Stimulated activated naive CD4-positive, alpha-beta T cell treated with Interleukin-2 at 50 U/mL for 16 hours (primary cell): ENCODE data around the gene ADD1.

Experiments used
- DNase-seq: peaks from one replicate; lab custom pipeline; 2025; lab: John Stamatoyannopoulos, UW

The ADD1 gene

DNA sequence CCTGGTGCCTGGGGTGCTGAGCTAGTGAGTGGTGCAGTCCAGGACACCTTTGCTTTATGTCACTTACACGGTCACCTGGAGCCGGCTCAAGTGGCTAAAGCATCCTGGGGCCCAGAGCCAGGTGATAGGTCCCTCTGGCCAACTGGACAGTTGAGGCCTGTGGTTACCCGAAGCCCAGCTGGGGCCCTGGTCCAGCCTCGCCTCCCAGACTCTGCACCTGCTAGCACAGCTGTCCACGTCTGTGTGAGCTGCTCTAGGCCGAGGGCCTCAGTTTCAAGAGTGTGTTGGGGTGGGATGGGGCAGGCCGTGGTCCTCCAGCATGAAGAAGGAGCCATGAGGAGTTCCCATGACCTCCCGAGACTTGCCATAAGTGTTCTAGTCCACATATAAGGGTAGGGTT lies 7.7 kb upstream of the ADD1 start:
- no peak for DNase-seq

DNA sequence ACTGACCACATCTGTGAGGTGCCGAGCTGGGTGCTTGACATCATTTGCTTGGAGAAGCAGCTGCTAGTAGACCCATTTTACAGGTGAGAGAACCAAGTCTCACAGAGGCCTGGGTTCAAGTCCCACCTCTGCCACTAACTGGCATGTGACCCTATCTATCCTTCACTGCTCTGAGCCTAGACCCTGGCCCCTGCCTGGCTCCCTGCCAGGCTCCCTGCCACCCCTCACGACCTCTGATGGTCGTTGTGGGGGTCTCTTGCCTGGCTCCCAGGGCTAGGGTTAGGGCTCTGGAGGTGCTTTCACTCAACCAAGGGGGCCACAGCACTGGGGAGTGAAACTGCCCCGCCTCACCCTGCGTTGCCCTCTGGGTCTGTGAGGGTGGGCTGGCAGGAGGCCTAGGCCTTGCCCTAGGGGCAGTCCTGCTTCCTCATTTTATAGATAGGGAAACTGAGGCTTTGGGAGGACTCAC lies 7.2 kb upstream of the ADD1 start:
- no peak for DNase-seq

DNA sequence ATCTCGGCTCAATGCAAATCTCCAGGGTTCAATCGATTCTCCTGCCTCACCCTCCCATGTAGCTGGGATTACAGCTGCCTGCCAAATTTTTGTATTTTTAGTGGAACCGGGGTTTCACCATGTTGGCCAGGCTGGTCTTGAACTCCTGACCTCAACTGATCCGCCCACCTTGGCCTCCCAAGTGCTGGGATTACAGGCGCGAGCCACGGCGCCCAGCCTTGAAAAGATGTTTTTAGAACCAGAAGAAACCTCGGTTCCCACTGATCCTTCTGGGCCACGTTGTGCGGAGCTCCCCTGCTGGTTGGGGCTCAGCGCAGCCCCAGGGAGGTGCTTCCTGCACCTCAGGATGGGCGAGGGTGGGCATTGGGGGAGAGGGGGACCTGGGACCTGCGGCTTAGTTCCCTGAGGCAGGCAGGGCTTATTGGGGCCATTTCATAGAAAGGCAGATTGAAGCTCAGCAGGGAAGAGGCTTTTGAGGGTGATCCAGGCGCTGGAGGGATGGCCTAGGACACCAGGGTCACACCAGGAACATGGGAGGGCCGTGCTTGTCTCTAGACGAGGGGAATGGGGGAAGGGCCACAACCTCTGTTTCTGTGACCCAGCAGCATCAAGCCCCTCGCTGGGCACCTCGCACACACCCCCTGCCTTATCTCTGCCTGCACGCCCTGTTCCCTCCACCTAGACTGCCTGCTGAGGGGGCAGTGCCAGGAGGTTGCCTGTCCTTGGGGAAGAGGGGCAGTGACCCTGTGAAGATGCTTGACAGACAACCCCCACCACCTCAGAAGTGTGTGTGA lies 6.3 kb upstream of the ADD1 start:
- no peak for DNase-seq

DNA sequence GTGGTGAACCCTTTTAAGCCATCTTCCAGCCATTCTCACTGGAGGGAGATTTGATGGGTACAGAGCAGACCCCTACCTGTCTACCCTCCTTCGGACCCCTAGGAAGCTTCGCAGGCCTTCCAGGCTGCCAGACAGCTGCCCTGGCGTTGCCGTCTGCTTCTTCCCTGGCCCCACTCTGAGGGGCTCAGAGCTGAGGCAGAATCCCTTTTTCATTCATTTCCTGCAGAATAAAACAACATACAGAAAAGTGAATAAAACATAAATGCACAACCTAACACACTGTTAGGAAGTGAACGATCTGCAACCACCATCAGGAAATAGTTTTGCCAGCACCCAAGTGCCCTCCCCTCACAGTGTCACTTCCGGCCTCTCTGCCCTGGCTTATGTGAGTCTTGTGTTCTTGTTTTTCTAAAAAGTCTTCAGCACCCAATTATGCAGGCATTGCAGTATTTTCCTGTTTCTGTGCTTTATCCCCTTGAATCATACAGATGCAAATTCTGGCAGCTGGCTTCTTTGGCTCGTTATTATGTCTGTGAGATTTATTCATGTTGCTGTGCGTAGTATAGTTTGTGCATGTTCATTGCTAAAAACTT lies 5.6 kb upstream of the ADD1 start:
- DNase-seq: peak; percentile 58

DNA sequence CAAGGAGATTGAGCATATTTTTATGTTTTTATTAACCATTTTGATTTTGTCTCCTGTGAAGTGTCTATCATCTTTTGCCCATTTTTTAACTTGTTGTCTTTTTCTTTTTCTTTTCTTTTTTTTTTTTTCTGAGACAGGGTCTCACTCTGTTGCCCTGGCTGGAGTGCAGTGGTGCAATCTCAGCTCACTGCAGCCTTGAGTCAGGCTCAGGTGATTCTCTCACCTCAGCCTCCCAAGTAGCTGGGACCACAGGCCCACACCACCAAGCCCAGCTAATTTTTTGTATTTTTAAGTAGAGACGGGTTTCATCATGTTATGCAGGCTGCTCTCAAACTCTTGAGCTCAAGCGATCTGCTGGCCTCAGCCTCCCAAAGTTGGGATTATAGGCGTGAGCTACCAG lies 4.6 kb upstream of the ADD1 start:
- no peak for DNase-seq

DNA sequence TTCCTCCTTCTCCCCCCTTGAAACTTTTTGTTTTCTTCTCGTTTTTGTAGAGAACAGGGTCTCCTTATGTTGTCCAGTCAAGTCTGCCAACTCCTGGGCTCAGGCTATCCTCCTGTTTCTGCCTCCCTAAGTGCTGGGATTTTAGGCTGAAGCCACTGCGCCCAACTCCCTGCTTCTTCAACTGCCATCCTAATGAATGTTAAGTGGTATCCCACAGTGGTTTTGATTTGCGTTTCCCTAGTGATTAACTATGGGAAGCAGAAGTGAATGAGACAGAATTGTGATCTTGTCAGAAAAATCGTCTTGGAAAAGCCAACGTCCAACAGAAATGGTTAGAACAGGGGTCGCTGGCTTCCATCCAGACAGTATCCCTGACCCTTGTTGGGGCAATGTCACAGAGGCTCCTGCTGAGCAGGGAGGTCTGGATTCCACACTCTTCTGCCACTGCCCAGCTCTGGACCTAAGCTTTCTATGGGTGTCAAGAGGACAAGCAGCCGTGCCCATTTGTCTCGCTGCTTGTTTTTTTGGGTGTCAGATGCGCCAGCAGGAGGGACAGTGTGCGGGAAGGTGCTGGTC lies 869 bp upstream of the ADD1 start:
- DNase-seq: no peak

DNA sequence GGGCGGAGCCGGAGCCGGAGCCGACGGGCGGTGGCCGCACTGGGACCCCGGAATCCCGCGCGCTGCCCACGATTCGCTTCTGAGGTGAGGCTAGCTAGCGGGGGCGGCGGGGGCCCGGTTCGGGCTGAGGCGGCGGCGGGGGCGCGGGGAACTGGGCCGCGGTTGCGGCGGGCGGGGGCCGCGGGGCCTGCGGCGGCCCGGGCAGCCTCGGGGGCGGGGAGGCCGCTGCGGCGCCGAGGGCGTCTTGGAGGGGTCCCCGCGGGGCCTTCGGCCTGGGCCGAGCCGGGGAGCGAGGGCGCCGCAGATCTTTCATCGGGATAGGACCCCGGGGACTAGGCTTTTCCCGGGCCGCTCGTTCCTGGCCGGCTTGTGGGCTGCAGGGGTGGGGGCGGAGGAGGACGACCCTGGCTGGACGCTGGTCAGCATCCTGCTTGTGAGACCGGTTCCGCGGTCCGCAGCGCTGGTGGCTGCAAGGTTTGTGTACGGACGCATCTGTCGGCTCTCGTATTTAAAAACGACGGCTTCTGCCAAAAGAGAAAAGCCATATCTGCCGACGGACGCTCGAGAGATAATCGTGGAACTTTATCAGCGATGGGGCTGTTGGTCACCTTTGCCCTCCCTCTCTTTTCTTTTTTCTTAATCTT lies 419 bp downstream of the ADD1 start:
- DNase-seq: no peak

DNA sequence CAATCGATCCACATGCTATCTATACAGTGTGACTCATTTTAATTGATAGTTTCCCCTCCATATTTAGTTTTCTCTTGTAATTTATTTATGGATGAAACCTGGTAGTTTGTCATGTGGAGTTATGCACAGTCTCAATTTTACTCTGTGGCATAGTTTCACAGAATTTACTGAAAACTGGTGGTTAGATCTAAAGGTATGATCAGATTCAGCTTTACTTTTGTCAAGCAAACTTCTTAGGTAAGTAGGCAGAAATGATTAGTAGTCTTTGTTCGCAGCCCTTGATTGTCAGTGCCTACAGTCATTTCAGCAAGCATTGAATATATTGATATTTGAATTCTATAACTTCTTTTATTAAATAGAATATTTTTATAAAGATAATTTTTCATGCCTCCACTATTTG lies 2.5 kb downstream of the ADD1 start:
- DNase-seq: no peak

DNA sequence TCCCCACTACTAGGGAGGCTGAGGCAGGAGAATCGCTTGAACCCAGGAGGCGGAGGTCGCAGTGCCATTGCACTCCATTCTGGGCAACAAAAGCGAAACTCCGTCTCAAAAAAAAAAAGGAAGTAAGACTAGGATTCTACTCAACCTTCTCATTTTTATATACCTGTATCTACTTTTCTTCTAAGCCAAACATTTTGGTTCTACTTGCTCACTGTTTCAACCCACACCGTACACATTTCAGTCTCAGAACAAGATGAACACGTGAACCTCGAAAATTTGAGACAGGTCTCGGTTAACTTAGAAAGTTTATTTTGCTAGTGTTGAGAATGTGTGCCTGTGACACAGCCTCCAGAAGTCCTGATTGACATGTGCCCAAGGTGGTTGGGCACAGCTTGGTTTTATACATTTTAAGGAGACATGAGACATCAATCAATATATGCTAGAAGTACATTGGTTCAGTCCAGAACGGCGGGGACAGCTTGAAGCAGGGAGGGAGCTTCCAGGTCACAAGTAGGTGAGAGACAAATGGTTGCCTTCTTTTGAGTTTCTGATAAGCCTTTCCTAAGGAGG lies 3.7 kb downstream of the ADD1 start:
- no peak for DNase-seq

DNA sequence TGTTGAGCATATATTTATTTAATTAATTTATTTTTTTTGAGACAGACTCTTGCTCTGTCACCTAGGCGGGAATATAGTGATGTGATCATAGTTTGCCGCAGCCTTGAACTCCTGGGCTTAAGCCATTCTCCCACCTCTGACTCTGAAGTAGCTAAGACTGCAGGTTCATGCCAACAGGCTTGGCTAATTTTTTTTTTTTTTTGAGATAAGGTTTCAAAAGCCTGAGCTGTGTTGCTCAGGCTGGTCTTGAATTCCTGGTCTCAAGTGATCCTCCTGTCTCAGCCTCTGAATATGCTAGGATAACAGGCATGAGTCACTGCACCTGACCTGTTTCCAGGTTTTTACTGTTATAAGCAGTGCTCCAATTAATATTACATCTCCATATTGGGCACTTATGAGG lies 4.8 kb downstream of the ADD1 start:
- DNase-seq: no peak

DNA sequence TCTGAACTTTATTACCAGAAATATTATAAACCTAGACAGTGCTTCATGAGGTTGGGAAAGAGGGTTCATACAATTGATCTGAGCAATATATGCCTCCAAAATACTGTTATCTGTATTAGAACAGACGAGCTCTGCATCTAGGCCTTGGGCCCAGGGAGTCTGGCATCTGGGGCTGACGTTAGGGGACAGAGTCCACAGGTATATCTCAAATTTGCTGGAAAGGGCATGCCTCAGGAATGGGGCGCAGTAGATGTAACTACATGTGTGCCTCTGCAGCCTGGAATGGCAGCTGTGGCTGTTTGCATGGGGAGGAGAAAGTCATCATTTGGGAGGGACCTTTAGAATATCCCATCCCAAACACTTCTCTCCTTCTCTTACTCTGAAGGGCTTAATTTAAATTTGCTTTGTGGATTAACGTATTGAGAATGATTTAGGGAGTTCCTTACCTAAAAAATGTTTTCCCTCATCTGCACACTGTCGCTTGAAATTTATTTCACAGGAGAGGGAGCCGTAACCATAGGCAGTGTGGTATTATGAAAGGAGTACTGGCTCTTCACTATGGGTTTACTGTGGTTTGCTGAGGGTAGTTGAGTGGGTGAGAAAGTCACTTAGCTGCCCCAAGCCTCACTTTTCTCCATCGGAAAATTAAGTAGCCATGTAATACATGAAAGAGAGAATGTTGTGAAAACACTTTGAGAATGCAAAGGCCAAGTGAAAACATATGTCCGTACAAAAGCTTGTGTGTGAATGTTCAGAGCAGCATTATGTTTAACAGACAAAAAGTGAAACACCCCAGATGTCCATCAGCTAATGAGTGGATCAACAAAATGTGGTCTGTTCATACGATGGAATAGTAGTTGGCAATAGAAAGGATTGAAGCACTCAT lies 5.9 kb downstream of the ADD1 start:
- DNase-seq: no peak

DNA sequence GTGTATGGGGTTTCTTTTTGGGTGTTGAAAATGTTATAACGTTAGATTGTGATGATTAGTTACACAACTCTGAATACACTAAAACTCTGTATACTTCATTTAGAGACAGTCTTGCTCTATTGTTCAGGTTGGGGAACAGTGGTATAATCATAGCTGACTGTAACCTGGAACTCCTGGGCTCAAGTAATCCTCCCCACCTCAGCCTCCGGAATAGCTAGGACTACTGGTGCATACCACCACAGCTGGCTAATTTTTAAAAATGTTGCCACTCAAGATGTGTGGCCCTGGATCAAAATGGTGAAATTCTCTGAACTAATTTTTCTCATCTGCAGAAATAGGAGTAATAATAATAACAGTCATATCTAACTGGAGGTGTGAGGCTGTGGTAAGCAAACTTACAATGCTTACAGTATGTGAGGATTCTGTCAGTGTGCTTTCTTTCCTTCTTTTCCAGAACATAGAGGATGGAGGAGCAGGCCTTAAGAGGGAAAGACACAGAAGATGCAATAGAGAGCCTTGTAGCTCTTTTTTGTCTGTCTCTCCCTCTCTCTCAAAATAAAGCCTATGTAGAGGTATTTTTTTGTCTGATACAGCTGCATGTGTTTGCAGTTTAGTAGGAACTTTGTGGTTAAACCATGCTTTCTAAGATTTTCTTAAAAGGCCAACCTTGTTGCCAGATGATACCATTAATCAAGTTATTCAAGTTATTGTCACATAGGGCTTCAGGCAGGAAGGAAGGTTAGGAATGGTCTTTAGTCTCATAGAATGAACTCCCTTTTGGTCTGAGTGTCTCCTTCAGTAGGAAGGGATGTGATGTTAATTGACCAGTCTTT lies 7.5 kb downstream of the ADD1 start:
- no peak for DNase-seq

DNA sequence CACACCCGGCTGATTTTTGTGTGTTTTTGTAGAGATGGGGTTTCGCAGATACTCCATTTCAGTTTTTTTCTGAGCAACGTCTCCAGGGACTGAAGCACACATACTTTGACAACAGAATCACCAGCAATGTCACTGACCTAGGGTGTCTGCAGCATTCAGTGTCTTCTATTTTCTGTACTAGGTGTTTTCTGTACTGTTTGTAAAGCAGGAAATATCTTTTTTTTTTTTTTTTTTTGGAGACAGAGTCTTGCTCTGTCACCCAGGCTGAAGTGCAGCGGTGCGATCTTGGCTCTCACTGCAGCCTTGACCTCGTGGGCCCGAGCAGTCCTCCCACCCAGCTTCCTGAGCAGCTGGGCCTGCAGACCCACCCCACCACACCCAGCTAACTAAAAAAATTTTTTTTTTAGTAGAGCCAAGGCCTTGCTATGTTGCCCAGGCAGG lies 8.9 kb downstream of the ADD1 start:
- DNase-seq: no peak

DNA sequence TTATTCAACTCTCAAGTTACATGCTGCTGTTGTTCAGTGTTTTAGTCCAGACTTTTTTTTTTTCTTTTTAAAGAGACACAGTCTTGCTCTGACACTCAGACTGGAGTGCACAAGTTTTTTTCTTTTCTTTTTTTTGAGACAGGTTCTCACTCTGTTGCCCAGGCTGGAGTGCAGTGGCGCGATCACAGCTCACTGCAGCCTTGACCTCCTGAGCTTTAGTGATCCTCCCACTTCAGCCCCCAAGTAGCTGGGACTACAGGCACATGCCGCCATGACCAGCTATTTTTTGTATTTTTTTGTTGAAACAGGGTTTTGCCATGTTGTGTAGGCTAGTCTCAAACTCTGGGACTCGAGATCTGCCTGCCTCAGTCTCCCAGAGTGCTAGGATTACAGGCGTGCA lies 11.9 kb downstream of the ADD1 start:
- no peak for DNase-seq

DNA sequence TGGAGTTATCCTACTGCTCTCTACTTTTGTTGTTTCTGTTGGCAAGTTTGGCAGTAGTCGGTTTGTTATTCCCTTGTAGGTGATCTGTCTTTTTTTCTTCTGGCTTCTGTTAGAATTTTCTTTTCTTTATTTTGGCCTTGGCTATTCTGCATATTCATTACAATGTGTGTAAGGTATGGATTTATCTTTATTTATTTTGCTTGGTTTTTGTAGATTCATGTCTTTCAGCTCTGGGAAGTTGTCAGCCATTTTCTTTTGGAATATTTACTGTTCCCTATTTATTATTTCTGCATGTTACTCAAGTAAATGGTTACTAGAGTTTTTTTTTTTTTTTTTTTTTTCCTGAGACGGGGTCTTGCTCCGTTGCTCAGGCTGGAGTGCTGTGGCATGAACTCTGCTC lies 12.6 kb downstream of the ADD1 start:
- no peak for DNase-seq

DNA sequence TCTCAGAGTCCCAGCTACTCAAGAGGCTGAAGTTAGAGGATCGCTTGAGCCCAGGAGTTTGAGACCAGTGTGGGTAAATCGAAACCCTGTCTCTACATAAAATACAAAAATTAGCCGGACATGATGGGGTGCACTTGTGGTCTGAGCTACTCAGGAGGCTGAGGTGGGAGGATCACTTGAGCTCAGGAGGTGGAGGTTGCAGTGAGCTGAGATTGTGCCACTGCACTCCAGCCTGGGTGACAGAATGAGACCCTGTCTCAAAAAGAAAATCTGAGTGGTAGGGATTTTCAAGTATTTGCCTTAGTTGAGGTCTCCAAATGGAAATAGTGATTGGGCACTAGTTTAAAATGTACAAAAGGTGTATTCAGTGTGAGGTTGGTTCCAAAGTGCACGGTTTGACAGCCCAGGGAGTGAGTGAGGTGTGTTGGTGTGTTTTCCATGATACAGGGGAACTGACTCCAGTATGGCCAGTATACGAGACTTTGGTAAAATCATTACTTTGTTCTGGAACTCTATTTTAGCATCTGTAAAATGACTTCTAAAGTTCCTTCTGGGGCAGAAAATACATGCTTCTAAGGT lies 13.8 kb downstream of the ADD1 start:
- DNase-seq: no peak

DNA sequence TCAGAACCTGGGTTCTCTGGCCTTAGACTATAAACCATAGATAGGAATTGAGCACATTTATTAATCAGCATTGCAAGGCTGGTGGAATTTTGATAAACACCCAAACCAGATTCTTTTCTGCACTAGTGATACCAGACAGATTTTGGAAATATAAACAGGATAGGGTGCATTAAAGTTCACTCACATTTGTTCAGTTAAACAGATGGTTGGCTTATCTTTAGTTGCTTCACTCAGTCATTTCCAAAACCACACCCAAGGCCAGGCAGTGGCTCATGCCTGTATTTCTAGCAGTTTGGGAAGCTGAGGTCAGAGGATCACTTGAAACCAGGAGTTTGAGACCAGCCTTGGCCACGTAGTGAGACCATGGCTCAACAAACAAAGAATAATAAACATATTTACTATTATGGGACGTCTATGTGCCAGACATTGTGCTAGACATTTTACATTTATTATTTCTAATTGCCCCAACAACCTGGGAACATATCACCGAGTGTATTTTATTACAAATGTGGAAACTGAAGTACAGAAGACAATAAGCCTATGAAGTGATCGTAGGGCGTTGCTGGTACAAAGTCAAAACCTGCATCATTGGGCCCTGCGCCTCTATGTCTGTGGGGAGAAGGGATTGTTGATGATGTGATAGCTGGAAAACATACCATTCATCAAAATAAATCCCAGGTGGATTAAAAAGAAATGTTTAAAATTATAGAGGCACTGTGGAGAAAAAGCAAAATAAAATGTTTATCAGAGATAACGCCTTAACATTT lies 15.0 kb downstream of the ADD1 start:
- no peak for DNase-seq

DNA sequence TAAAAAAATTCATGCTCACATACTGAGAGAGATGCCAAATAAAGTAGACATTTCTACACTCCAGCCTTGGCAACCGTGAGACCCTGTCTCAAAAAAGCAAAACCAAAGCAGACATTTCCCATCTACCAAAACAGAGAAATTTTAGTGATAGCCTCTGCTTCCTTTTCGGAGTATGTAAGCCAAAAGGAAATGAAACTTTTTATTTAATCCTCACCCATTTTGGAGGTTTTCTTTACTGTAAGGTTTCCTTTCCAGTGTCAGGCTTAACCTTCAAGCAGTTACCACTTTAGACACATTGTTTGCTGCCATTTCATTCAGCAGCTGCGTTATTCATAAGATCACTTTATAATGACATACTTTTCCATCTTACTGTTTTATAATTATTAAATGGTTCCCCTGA lies 15.9 kb downstream of the ADD1 start:
- DNase-seq: no peak
